Common myeloid progenitor, CD34-positive (primary cell): Measurements from ENCODE around the gene ATP8B4.
A peak's percentile ranks its signal among the peaks of the same experiment; 100 is the strongest.

ENCODE experiments used
- CTCF ChIA-PET: fragments of 350-600 bp; sonication (Branson Sonifier 250); formaldehyde crosslinking; loops from one replicate; lab custom pipeline; 2021; ENCODE audit warnings: antibody characterized with exemption; lab: Charles Lee
- POLR2A ChIA-PET: fragments of 350-600 bp; sonication (Branson Sonifier 250); formaldehyde crosslinking; loops from one replicate; lab custom pipeline; 2021; ENCODE audit warnings: antibody characterized with exemption; lab: Charles Lee
- DNase-seq, 3 donors: peaks; one replicate each; pipeline versions ENCODE4 v3.0.0 to v3.0.0-alpha.2; 2013
- H3K27ac ChIP-seq, 2 experiments: 1 replicate in 1 of 2; 2 replicates in 1 of 2; pipeline ENCODE4 v1.7.0; 2013; ENCODE audit warnings: inconsistent platforms in 2 of 2, low read length in 2 of 2, mild to moderate bottlenecking in 2 of 2, low read depth in 1 of 2, moderate library complexity in 1 of 2; ENCODE audit not compliant: severe bottlenecking in 2 of 2, insufficient read depth in 1 of 2, poor library complexity in 1 of 2
- H3K27me3 ChIP-seq, 5 experiments: replicated peaks in 2 of 5; 1 replicate in 3 of 5; 2 replicates in 2 of 5; pipeline versions ENCODE4 v1.6.1 to v1.7.0; 2013; ENCODE audit warnings: low read length in 4 of 5, mild to moderate bottlenecking in 2 of 5, moderate library complexity in 2 of 5, inconsistent platforms in 1 of 5; ENCODE audit not compliant: insufficient read depth in 5 of 5, control insufficient read depth in 4 of 5
- H3K36me3 ChIP-seq, 4 experiments: 1 replicate in 2 of 4; 2 replicates in 2 of 4; pipeline versions ENCODE4 v1.6.1 to v1.7.0; 2013; ENCODE audit warnings: low read length in 3 of 4, control low read depth in 1 of 4, mild to moderate bottlenecking in 1 of 4; ENCODE audit not compliant: control insufficient read depth in 4 of 4, insufficient read depth in 4 of 4
- H3K4me1 ChIP-seq, 4 experiments: 1 replicate in 3 of 4; 2 replicates in 1 of 4; pipeline versions ENCODE4 v1.6.1 to v1.7.1; 2013; ENCODE audit warnings: low read length in 3 of 4, mild to moderate bottlenecking in 3 of 4, control low read depth in 1 of 4, inconsistent platforms in 1 of 4, moderate library complexity in 1 of 4; ENCODE audit not compliant: control insufficient read depth in 4 of 4, insufficient read depth in 4 of 4; ENCODE audit errors: control extremely low read depth in 1 of 4
- H3K4me3 ChIP-seq, 7 experiments: 1 replicate in 4 of 7; 2 replicates in 3 of 7; pipeline versions ENCODE4 v1.5.1 to v1.7.0; 2013; ENCODE audit warnings: mild to moderate bottlenecking in 7 of 7, low read length in 6 of 7, moderate library complexity in 6 of 7, inconsistent platforms in 2 of 7, low read depth in 2 of 7, control low read depth in 1 of 7; ENCODE audit not compliant: insufficient read depth in 4 of 7, control insufficient read depth in 1 of 7; ENCODE audit errors: extremely low read depth in 1 of 7
- H3K9me3 ChIP-seq, 5 experiments: 1 replicate in 4 of 5; 2 replicates in 1 of 5; pipeline versions ENCODE4 v1.6.1 to v1.7.1; 2013; ENCODE audit warnings: low read length in 4 of 5, mild to moderate bottlenecking in 2 of 5, inconsistent platforms in 1 of 5, low read depth in 1 of 5, moderate library complexity in 1 of 5; ENCODE audit not compliant: control insufficient read depth in 4 of 5, insufficient read depth in 2 of 5; ENCODE audit errors: control extremely low read depth in 1 of 5
- WGBS: methylation state at CpG from one replicate; pipeline ENCODE4 v1.1.5; 2013; ENCODE audit not compliant: insufficient coverage; 5-methylcytosine and 5-hydroxymethylcytosine counted together

ATP8B4 gene

GRCh38 chr15:50024281-50024680 lies 94.8 kb downstream of the ATP8B4 start:
- 100% methylated on average over 4 of the region's 4 CpGs for WGBS
- Histone ChIP-seq H3K36me3 (peaks cover 16 to 98% (median 51%) of the 10 kb centered on the region in 4 experiments), H3K4me3 (no peak overlapping the region), H3K27me3 (no peaks in the 10 kb centered on the region), H3K9me3 (no peaks in the 10 kb centered on the region), H3K4me1 (no peaks in the 10 kb centered on the region), H3K27ac (no peak overlapping the region)
- ChIA-PET CTCF (interaction anchor here (0.6 to 1.1 kb wide), 2 partner anchors 18 to 22 kb away, joined by 3 read pairs; no protein-coding TSS in a partner anchor), POLR2A (no interaction called here)
- DNase-seq = no peak

- peaks cover 12 to 95% (median 46%) of the 10 kb centered on the region in 4 experiments for H3K36me3 ChIP-seq
- no peak for DNase-seq
- H3K4me3 ChIP-seq = no peak overlapping the region
- no peaks in the 10 kb centered on the region for H3K4me1 ChIP-seq
- ChIA-PET CTCF (interaction anchor here (1.5 to 2.1 kb wide), 2 partner anchors 11 to 15 kb away, joined by 7 read pairs; no protein-coding TSS in a partner anchor), POLR2A (no interaction called here)
- no peaks in the 10 kb centered on the region for H3K27me3 ChIP-seq
- no peaks in the 10 kb centered on the region for H3K9me3 ChIP-seq
- no peak overlapping the region for H3K27ac ChIP-seq
- 93% methylated on average over 2 of the region's 5 CpGs for WGBS
These were observed 100.5 kb downstream of the ATP8B4 start for GRCh38 chr15:50018491-50018890.

GRCh38 chr15:50017522-50017921 lies 101.5 kb downstream of the ATP8B4 start:
- no peak overlapping the region for H3K4me3 ChIP-seq
- peak in 1 of 3 donors; percentile 14 for DNase-seq
- ChIA-PET POLR2A (no interaction called here), CTCF (interaction anchor here (1.5 kb wide), 1 partner anchor 14 kb away, joined by 7 read pairs; no protein-coding TSS in a partner anchor)
- no peak overlapping the region for H3K27ac ChIP-seq
- H3K9me3 ChIP-seq = no peaks in the 10 kb centered on the region
- H3K4me1 ChIP-seq = no peaks in the 10 kb centered on the region
- no CpG with 5 or more reads among the region's 1 CpG for WGBS
- peaks cover 13 to 92% (median 47%) of the 10 kb centered on the region in 4 experiments for H3K36me3 ChIP-seq
- no peaks in the 10 kb centered on the region for H3K27me3 ChIP-seq

- 100% methylated on average over 1 of the region's 2 CpGs for WGBS
- Histone ChIP-seq H3K27ac (no peak overlapping the region), H3K4me1 (no peaks in the 10 kb centered on the region), H3K9me3 (no peaks in the 10 kb centered on the region), H3K27me3 (no peaks in the 10 kb centered on the region), H3K4me3 (no peak overlapping the region), H3K36me3 (peaks cover 14 to 92% (median 47%) of the 10 kb centered on the region in 4 experiments)
- ChIA-PET CTCF (no interaction called here), POLR2A (no interaction called here)
- DNase-seq = no peak
These were observed 102.1 kb downstream of the ATP8B4 start for GRCh38 chr15:50016951-50017350.

- H3K4me3 ChIP-seq = no peak overlapping the region
- no peaks in the 10 kb centered on the region for H3K4me1 ChIP-seq
- ChIA-PET CTCF (no interaction called here), POLR2A (no interaction called here)
- no peak for DNase-seq
- H3K27me3 ChIP-seq = no peaks in the 10 kb centered on the region
- no peaks in the 10 kb centered on the region for H3K9me3 ChIP-seq
- H3K36me3 ChIP-seq = peaks cover 19 to 92% (median 58%) of the 10 kb centered on the region in 4 experiments
- H3K27ac ChIP-seq = no peak overlapping the region
These were observed 106.2 kb downstream of the ATP8B4 start for GRCh38 chr15:50012790-50013189.

GRCh38 chr15:50009634-50010033 lies 109.4 kb downstream of the ATP8B4 start:
- H3K9me3 ChIP-seq = no peaks in the 10 kb centered on the region
- WGBS = 100% methylated on average over 2 of the region's 2 CpGs
- peaks cover 20 to 97% (median 62%) of the 10 kb centered on the region in 4 experiments for H3K36me3 ChIP-seq
- ChIA-PET POLR2A (no interaction called here), CTCF (no interaction called here)
- H3K27ac ChIP-seq = no peak overlapping the region
- DNase-seq = no peak
- no peaks in the 10 kb centered on the region for H3K27me3 ChIP-seq
- no peaks in the 10 kb centered on the region for H3K4me1 ChIP-seq
- no peak overlapping the region for H3K4me3 ChIP-seq

GRCh38 chr15:50003786-50004334 lies 115.2 kb downstream of the ATP8B4 start:
- peak overlapping the region in 1 of 2 experiments; percentile 44 for H3K27ac ChIP-seq
- POLR2A ChIA-PET = no interaction called here

More at GRCh38 chr15:50003786-50004334, 115.2 kb downstream of the ATP8B4 start:
- Histone ChIP-seq H3K4me3 (no peak overlapping the region), H3K9me3 (peaks cover 0 to 13% (median 2%) of the 10 kb centered on the region in 5 experiments), H3K4me1 (peaks cover 0 to 11% (median 7%) of the 10 kb centered on the region in 4 experiments), H3K27me3 (no peaks in the 10 kb centered on the region), H3K36me3 (peaks cover 24 to 92% (median 59%) of the 10 kb centered on the region in 4 experiments)
- WGBS = 63% methylated on average over 10 of the region's 13 CpGs
- CTCF ChIA-PET = interaction anchor here (0.9 to 2.8 kb wide), 11 partner anchors 10 to 768 kb away, joined by 3 to 9 read pairs (median 3); no protein-coding TSS in a partner anchor
- DNase-seq = peak; percentile 57 to 81 (median 80)
